ENCODE data around the gene CCL3.

The CCL3 gene

GRCh38 chr17:36089888-36090836 is at the start of gene CCL3:
Gene CCL3 (minus strand): TSS chr17:36090143. CDS start chr17:36090058, 85 bp downstream.
- TF ChIP-seq, protein P1, sequence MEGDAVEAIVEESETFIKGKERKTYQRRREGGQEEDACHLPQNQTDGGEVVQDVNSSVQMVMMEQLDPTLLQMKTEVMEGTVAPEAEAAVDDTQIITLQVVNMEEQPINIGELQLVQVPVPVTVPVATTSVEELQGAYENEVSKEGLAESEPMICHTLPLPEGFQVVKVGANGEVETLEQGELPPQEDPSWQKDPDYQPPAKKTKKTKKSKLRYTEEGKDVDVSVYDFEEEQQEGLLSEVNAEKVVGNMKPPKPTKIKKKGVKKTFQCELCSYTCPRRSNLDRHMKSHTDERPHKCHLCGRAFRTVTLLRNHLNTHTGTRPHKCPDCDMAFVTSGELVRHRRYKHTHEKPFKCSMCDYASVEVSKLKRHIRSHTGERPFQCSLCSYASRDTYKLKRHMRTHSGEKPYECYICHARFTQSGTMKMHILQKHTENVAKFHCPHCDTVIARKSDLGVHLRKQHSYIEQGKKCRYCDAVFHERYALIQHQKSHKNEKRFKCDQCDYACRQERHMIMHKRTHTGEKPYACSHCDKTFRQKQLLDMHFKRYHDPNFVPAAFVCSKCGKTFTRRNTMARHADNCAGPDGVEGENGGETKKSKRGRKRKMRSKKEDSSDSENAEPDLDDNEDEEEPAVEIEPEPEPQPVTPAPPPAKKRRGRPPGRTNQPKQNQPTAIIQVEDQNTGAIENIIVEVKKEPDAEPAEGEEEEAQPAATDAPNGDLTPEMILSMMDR (IDR thresholded peaks at IDR 0.05; ENCODE audit: low read depth, low read length): no peak
- DNase-seq (ENCODE audit: extremely low read depth, low read depth): no peak

DNA sequence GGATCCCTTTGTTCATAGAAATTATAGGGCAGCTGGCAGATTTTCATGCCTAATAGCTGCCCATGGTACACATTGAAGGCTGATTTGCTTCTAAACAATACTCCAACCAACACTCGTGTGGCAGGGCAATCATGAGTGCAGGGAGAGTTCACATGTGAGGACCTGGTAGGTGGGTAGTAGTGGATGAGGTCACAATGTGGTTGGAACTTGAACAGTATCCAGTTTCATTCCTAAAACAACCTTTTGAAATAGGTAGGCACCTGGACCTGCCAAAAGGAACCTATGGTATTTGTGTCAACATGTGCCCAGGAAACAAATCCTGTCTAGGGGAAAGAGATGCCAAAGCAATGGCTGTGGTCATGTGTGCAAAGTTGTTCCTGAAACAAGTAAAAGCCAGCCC is 46.5 kb upstream of the CCL3 start:
- DNase-seq (ENCODE audit: extremely low read depth, low read depth): no peak
- TF ChIP-seq, protein P1 (IDR thresholded peaks at IDR 0.05; ENCODE audit: low read depth, low read length): no peak

GRCh38 chr17:36136036-36136435 is 46.1 kb upstream of the CCL3 start:
- no peak for DNase-seq (ENCODE audit: extremely low read depth, low read depth)
- TF ChIP-seq, protein P1 (IDR thresholded peaks at IDR 0.05; ENCODE audit: low read depth, low read length): no peak

DNA sequence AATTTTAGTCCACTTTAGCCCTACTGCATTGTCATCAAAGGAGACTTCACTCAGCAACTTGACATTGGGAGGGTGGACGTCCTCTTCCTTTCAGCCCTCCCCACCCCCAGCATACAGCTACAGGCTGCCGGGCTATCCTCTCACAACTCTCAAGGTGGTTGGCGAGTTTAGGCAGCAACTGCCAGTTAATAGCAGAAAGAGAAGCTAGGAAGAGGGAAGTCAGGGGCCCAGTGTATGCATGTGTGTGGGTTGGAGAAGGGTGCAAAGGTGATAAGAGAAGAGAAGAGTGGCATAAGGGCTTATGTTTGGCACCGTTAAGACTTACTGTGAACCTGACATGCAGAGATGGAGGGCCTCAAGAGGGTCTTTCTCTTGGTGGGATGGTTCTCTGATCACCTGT is 45.5 kb upstream of the CCL3 start:
- DNase-seq (ENCODE audit: extremely low read depth, low read depth): no peak
- TF ChIP-seq, protein P1 (IDR thresholded peaks at IDR 0.05; ENCODE audit: low read depth, low read length): no peak

DNA sequence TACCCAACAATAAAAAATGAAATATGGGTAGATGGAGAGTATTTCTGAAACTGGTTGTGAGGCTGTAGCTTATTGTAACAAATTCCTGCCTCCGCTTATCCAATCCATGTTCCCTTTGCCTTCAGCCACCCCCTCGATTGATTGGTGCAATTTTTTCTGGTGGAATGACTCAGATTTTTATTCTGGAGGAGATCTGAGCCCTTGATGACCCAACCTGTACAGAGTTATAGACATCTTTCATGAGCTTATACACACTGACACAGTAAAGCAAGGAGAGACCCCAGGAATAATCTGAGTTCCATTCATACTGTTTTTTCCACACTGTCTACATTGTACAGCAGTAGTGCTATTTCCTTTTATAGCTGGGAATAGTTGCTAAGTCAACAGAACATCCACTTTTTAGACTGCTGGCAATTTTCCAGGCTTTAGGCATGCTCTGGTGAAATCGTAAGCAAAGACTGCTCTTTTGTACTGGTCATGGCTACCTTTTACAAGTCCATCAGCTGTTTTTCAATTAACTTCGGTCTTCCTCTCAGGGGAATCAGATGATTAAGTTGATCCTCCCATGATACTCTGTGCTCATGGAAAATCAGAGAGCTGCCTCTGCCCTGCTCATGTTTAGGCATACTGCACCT is 43.8 kb upstream of the CCL3 start:
- TF ChIP-seq, protein P1 (IDR thresholded peaks at IDR 0.05; ENCODE audit: low read depth, low read length): no peak
- no peak for DNase-seq (ENCODE audit: extremely low read depth, low read depth)

DNA sequence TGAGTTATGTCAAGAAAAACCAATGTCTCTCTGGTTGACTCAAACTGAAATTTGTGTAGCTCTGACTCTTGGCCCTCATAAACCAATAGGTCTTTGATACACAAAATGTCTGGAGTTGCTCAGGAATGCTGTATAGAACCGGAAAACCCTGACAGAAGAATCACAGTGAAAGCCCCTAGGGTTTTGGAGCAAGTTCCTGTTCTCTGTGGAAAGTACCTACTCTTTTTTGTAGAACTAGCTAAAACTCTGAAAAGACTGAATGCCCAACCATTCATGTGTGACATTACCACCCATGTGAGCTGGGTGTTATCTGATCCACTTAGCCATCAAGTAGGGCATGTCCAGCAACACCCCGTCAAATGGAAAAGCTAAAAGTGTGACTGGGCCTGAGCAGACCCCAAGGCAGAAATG is 42.5 kb upstream of the CCL3 start:
- DNase-seq (ENCODE audit: extremely low read depth, low read depth): no peak
- TF ChIP-seq, protein P1 (IDR thresholded peaks at IDR 0.05; ENCODE audit: low read depth, low read length): no peak

DNA sequence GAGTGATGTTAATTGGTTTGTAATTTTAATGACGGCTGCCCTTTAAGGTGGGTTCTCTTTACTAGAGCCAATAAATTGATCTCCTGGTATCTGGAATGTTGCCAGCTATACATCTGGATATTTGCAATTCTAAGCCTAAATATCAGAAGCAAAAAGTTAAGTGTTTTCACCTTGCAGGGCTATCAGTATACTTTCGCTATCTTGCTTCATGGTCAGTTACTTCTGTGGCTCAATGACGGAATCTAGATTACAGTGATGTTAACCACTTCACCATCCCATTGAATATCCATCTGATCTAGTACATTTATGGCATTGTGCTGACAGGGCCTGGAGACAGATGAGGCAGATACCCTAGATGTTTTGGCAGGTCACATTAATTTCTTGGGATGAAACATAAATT is 42.0 kb upstream of the CCL3 start:
- no peak for DNase-seq (ENCODE audit: extremely low read depth, low read depth)
- TF ChIP-seq, protein P1 (IDR thresholded peaks at IDR 0.05; ENCODE audit: low read depth, low read length): no peak

Measured in AG09319 (cell line).